Measurements from ENCODE around the gene FSTL1.

DNA sequence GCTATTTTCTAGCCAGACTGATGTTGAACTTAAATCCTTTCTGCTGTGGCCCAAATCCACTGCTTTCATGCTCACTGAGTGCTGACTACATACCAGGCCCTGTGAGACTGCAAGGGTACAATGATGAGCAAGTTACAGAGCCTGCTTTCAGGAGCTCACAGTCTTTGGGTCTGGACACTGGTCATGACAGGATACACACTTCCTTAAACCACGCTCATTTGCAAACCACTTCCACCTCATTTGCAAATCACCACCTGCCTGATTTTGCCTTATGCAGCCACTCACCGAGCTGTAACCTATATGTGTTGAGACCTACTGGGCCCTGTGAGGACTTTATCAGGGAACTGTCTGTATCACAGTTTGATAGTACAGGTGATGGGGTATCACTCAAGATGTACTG, 51.4 kb downstream of the FSTL1 start:
- TF ChIP-seq CTCF (IDR thresholded peaks at IDR 0.05) (no peak), POLR2A (IDR thresholded peaks at IDR 0.05) (no peak)
